Stimulated activated CD8-positive, alpha-beta memory T cell treated with anti-CD3 and anti-CD28 coated beads, Interleukin-12 subunit alpha, Interleukin-12 subunit beta, amount 100 ng/mL, for 24 hours (primary cell): ENCODE data around the gene C5orf47.

Experiments
- DNase-seq: peaks from one replicate; pipeline ENCODE4 v3.0.0-alpha.2; 2020; ENCODE audit errors: extremely low read depth

Gene C5orf47

GRCh38 chr5:174044466-174045254 lies 55.7 kb downstream of the C5orf47 start:
- no peak for DNase-seq

GRCh38 chr5:174045470-174046025 lies 56.6 kb downstream of the C5orf47 start, which contains the start of gene NSG2:
Gene NSG2, plus strand, starts transcription at chr5:174045706. Its CDS starts 1,050 bp downstream, at chr5:174046756.
- no peak for DNase-seq

GRCh38 chr5:174046558-174046957 lies 57.6 kb downstream of the C5orf47 start:
- DNase-seq = no peak

- DNase-seq = no peak
Measured at GRCh38 chr5:174047472-174048099, 58.6 kb downstream of the C5orf47 start.

- no peak for DNase-seq
Measured at GRCh38 chr5:174052636-174053035, 63.7 kb downstream of the C5orf47 start.

- no peak for DNase-seq
Measured at GRCh38 chr5:174053905-174054304, 64.9 kb downstream of the C5orf47 start.
